Smooth muscle cell (in vitro differentiated cells): Measurements from ENCODE around the gene WDR7. TPM values are rescaled to one million over a fixed set of nuclear protein-coding genes. Genes with fewer than 3 reads are reported as not detected.

ENCODE experiments used
- DNase-seq: peaks from one replicate; lab custom pipeline; 2025; ENCODE audit not compliant: unreplicated experiment; lab: John Stamatoyannopoulos, UW
- H2AFZ ChIP-seq: fragments of 200-600 bp; sonication (generic); 2 replicates; pipeline ENCODE4 v1.6.0; 2016; ENCODE audit warnings: antibody characterized with exemption, low read depth, mild to moderate bottlenecking
- H3F3A ChIP-seq: fragments of 200-600 bp; sonication (generic); 2 replicates; pipeline ENCODE4 v1.6.0; 2017; ENCODE audit warnings: antibody characterized with exemption, low read depth
- H3K27ac ChIP-seq: fragments of 200-600 bp; sonication (generic); 2 replicates; pipeline ENCODE4 v1.5.1; 2016; ENCODE audit warnings: low read depth, mild to moderate bottlenecking
- H3K27me3 ChIP-seq: fragments of 200-600 bp; sonication (generic); 2 replicates; pipeline ENCODE4 v1.6.1; 2016; ENCODE audit warnings: low read depth, mild to moderate bottlenecking
- H3K36me3 ChIP-seq: fragments of 200-600 bp; sonication (generic); 2 replicates; pipeline ENCODE4 v1.5.1; 2016; ENCODE audit warnings: low read depth
- H3K4me1 ChIP-seq: fragments of 200-600 bp; sonication (generic); 2 replicates; pipeline ENCODE4 v1.5.1; 2016; ENCODE audit warnings: low read depth
- H3K4me2 ChIP-seq: fragments of 200-600 bp; sonication (generic); 2 replicates; pipeline ENCODE4 v1.6.0; 2016; ENCODE audit warnings: mild to moderate bottlenecking
- H3K4me3 ChIP-seq: fragments of 200-600 bp; sonication (generic); 2 replicates; pipeline ENCODE4 v1.5.1; 2016; ENCODE audit warnings: mild to moderate bottlenecking
- H3K79me2 ChIP-seq: fragments of 200-600 bp; sonication (generic); 2 replicates; pipeline ENCODE4 v1.6.0; 2016; ENCODE audit warnings: low read depth, mild to moderate bottlenecking
- H3K9ac ChIP-seq: fragments of 200-600 bp; sonication (generic); 2 replicates; pipeline ENCODE4 v1.6.0; 2016; ENCODE audit warnings: low read depth
- H3K9me3 ChIP-seq: fragments of 200-600 bp; sonication (generic); replicated peaks from 2 replicates; pipeline ENCODE4 v1.5.1; 2016; ENCODE audit warnings: low read depth
- H4K20me1 ChIP-seq: fragments of 200-600 bp; sonication (generic); 2 replicates; pipeline ENCODE4 v1.6.0; 2016; ENCODE audit warnings: low read depth
- CTCF ChIP-seq: fragments of 200-600 bp; sonication (generic); IDR thresholded peaks from 2 replicates; pipeline ENCODE4 v1.5.1; 2017; ENCODE audit warnings: borderline replicate concordance, mild to moderate bottlenecking, antibody characterized with exemption; ENCODE audit not compliant: insufficient read depth, poor library complexity, severe bottlenecking
- WGBS: methylation state at CpG from one replicate; pipeline ENCODE4 v1.1.7; 2016; ENCODE audit warnings: low lambda C conversion rate; 5-methylcytosine and 5-hydroxymethylcytosine counted together
- polyA plus RNA-seq: library from polyadenylated mRNA; unstranded; fragments of >200 nt; fragmentation: Nextera tagmentation; extraction: Ambion mirVana; gene quantifications from 2 replicates; pipeline ENCODE4 v1.2.1, GENCODE V29; 2016
- total RNA-seq: library from RNA; depleted of rRNA; stranded (reverse); fragments of >200 nt; gene quantifications from 2 replicates; pipeline ENCODE4 v1.2.3, GENCODE V29; 2014

Gene WDR7
- total and polyA plus RNA-seq, 2 experiments from 2014 or later = 5.3 to 9.2 TPM

- Histone ChIP-seq H4K20me1 (peaks cover 4% of the 10 kb centered on the region), H3K4me2 (no peak overlapping the region), H3K27me3 (no peaks in the 10 kb centered on the region), H3K9me3 (no peaks in the 10 kb centered on the region), H3K79me2 (no peaks in the 10 kb centered on the region), H3K27ac (no peak overlapping the region), H2AFZ (no peak overlapping the region), H3K9ac (no peak overlapping the region), H3K4me1 (no peaks in the 10 kb centered on the region), H3K36me3 (no peaks in the 10 kb centered on the region), H3K4me3 (no peak overlapping the region), H3F3A (no peaks in the 10 kb centered on the region)
- 63% methylated on average over 9 of the region's 9 CpGs for WGBS
- DNase-seq = no peak
- TF ChIP-seq CTCF = no peak
Observed at GRCh38 chr18:56756966-56757365, 105.8 kb downstream of the WDR7 start.

- DNase-seq = no peak
- Histone ChIP-seq H3K79me2 (no peaks in the 10 kb centered on the region), H3K36me3 (no peaks in the 10 kb centered on the region), H2AFZ (no peak overlapping the region), H3K27me3 (no peaks in the 10 kb centered on the region), H3K4me2 (no peak overlapping the region), H3K27ac (no peak overlapping the region), H3K9me3 (no peaks in the 10 kb centered on the region), H4K20me1 (no peaks in the 10 kb centered on the region), H3F3A (no peaks in the 10 kb centered on the region), H3K9ac (no peak overlapping the region), H3K4me3 (no peak overlapping the region), H3K4me1 (no peaks in the 10 kb centered on the region)
- WGBS = 81% methylated on average over 3 of the region's 3 CpGs
- no peak for TF ChIP-seq CTCF
Observed at GRCh38 chr18:56770097-56770496, 118.9 kb downstream of the WDR7 start.

- no peaks in the 10 kb centered on the region for H3K36me3 ChIP-seq
- H3K27me3 ChIP-seq = no peaks in the 10 kb centered on the region
- no peak overlapping the region for H3K4me2 ChIP-seq
- no peak for DNase-seq
- H4K20me1 ChIP-seq = no peaks in the 10 kb centered on the region
- H3K79me2 ChIP-seq = no peaks in the 10 kb centered on the region
- no peak overlapping the region for H3K4me3 ChIP-seq
- H2AFZ ChIP-seq = no peak overlapping the region
- H3K9me3 ChIP-seq = no peaks in the 10 kb centered on the region
- H3F3A ChIP-seq = no peaks in the 10 kb centered on the region
- no peak overlapping the region for H3K27ac ChIP-seq
- no peak overlapping the region for H3K9ac ChIP-seq
- no peak for TF ChIP-seq CTCF
- H3K4me1 ChIP-seq = no peaks in the 10 kb centered on the region
Observed at GRCh38 chr18:56770873-56771272, 119.7 kb downstream of the WDR7 start.

GRCh38 chr18:56775701-56776100 is 124.5 kb downstream of the WDR7 start:
- Histone ChIP-seq H4K20me1 (no peaks in the 10 kb centered on the region), H3K27ac (no peak overlapping the region), H2AFZ (no peak overlapping the region), H3K4me1 (no peaks in the 10 kb centered on the region), H3K36me3 (no peaks in the 10 kb centered on the region), H3K27me3 (no peaks in the 10 kb centered on the region), H3K4me2 (no peak overlapping the region), H3K4me3 (no peak overlapping the region), H3K79me2 (no peaks in the 10 kb centered on the region), H3K9ac (no peak overlapping the region), H3K9me3 (no peaks in the 10 kb centered on the region), H3F3A (no peaks in the 10 kb centered on the region)
- DNase-seq = no peak
- TF ChIP-seq CTCF = no peak
- 90% methylated on average over 6 of the region's 6 CpGs for WGBS
